NB4 (cell line): ENCODE measurements around the gene AGO4.

Experiments
- CTCF ChIP-seq: IDR thresholded peaks from one replicate; pipeline ENCODE4 v1.5.1; 2012; ENCODE audit warnings: low read depth, low read length
- MAX ChIP-seq: IDR thresholded peaks from 2 replicates; pipeline ENCODE4 v1.6.1; 2011; ENCODE audit warnings: low read depth, low read length
- MYC ChIP-seq: IDR thresholded peaks from 2 replicates; pipeline ENCODE4 v1.6.1; 2011; ENCODE audit warnings: low read depth, low read length
- POLR2A ChIP-seq: IDR thresholded peaks from 2 replicates; pipeline ENCODE4 v1.6.1; 2011; ENCODE audit warnings: mild to moderate bottlenecking; ENCODE audit not compliant: insufficient read length; ENCODE audit errors: extremely low read depth

GRCh38 chr1:35783055-35783583 lies 24.7 kb upstream of the AGO4 start:
- TF ChIP-seq MAX (no peak), POLR2A (no peak), CTCF (no peak), MYC (no peak)
